Endothelial cell of umbilical vein (primary cell): ENCODE data around the gene PER1. TPM values are rescaled to one million over a fixed set of nuclear protein-coding genes. Genes with fewer than 3 reads are reported as not detected.

Experiments used
- BruUV-seq: library from RNA; stranded (reverse); fragments of 400-500 nt; replicated peaks from 2 replicates; lab custom pipeline; 2021; lab: Mats Ljungman, UMichigan
- CTCF ChIA-PET: fragments of 300-600, 350-600 bp; sonication (Branson Sonifier 250); formaldehyde crosslinking; loops from one replicate; lab custom pipeline; 2021; ENCODE audit warnings: antibody characterized with exemption, inconsistent platforms; lab: Charles Lee
- POLR2A ChIA-PET: fragments of 300-600, 350-600 bp; sonication (Branson Sonifier 250); formaldehyde crosslinking; loops from one replicate; lab custom pipeline; 2021; ENCODE audit warnings: antibody characterized with exemption, inconsistent platforms; lab: Charles Lee
- DNase-seq: peaks from one replicate; pipeline ENCODE4 v3.0.0-alpha.2; 2011; ENCODE audit warnings: low read depth, low spot score
- FAIRE-seq: peaks from 2 replicates; lab custom pipeline; 2011; peaks lifted over from hg19 to GRCh38; lab: Jason Lieb, UNC
- H2AFZ ChIP-seq: 2 replicates; pipeline ENCODE4 v1.6.0; 2012; ENCODE audit warnings: low read depth, low read length, control low read depth, inconsistent platforms
- H3K27ac ChIP-seq: 2 replicates; pipeline ENCODE4 v1.5.1; 2011; ENCODE audit warnings: low read depth, mild to moderate bottlenecking, control low read depth, low read length, moderate library complexity; ENCODE audit not compliant: insufficient read depth
- H3K27me3 ChIP-seq, 2 experiments: 2 replicates each; pipeline versions ENCODE4 v1.6.0 to v1.6.1; 2011; ENCODE audit warnings: low read length in 2 of 2, mixed read lengths in 1 of 2; ENCODE audit not compliant: control insufficient read depth in 2 of 2, insufficient read depth in 2 of 2
- H3K36me3 ChIP-seq, 2 experiments: 2 replicates in 1 of 2; 3 replicates in 1 of 2; pipeline ENCODE4 v1.5.1; 2011; ENCODE audit warnings: low read length in 2 of 2, mild to moderate bottlenecking in 1 of 2, moderate library complexity in 1 of 2; ENCODE audit not compliant: control insufficient read depth in 2 of 2, insufficient read depth in 2 of 2; ENCODE audit errors: extremely low read depth in 1 of 2
- H3K4me1 ChIP-seq: 3 replicates; pipeline ENCODE4 v1.5.1; 2011; ENCODE audit warnings: mild to moderate bottlenecking, low read length; ENCODE audit not compliant: control insufficient read depth, insufficient read depth; ENCODE audit errors: extremely low read depth
- H3K4me2 ChIP-seq: 2 replicates; pipeline ENCODE4 v1.6.1; 2011; ENCODE audit warnings: low read length, control low read depth, mixed read lengths; ENCODE audit not compliant: insufficient read depth
- H3K4me3 ChIP-seq, 3 experiments: fragments of 200-600 bp in 1 of 3; sonication (generic), shearing (Covaris generic) in 1 of 3; replicated peaks in 1 of 3; 2 replicates each; pipeline ENCODE4 v1.5.1; 2011 to 2016; ENCODE audit warnings: control low read depth in 3 of 3, low read length in 3 of 3, mild to moderate bottlenecking in 2 of 3, inconsistent platforms in 1 of 3, low read depth in 1 of 3, moderate library complexity in 1 of 3; ENCODE audit not compliant: insufficient read depth in 1 of 3
- H3K79me2 ChIP-seq: 2 replicates; pipeline ENCODE4 v1.6.0; 2012; ENCODE audit warnings: low read length, inconsistent platforms; ENCODE audit not compliant: control insufficient read depth, insufficient read depth
- H3K9ac ChIP-seq: replicated peaks from 2 replicates; pipeline ENCODE3; 2011; ENCODE audit warnings: low read length, control low read depth; ENCODE audit not compliant: insufficient read depth; ENCODE audit errors: extremely low read depth
- H3K9me1 ChIP-seq: replicated peaks from 3 replicates; pipeline ENCODE4 v1.6.0; 2011; ENCODE audit warnings: mild to moderate bottlenecking, low read length; ENCODE audit not compliant: control insufficient read depth, insufficient read depth; ENCODE audit errors: extremely low read depth
- H3K9me3 ChIP-seq: replicated peaks from 2 replicates; pipeline ENCODE4 v1.5.1; 2012; ENCODE audit warnings: low read length, inconsistent platforms; ENCODE audit not compliant: control insufficient read depth, insufficient read depth
- H4K20me1 ChIP-seq: replicated peaks from 2 replicates; pipeline ENCODE3; 2011; ENCODE audit warnings: mild to moderate bottlenecking, low read length; ENCODE audit not compliant: control insufficient read depth, insufficient read depth; ENCODE audit errors: extremely low read depth
- CTCF ChIP-seq, 2 donors: IDR thresholded peaks; 1 replicate in 1 of 2; 2 replicates in 1 of 2; pipeline ENCODE4 v1.5.1; 2011; ENCODE audit warnings: low read length in 2 of 2, mild to moderate bottlenecking in 2 of 2, moderate library complexity in 2 of 2, control low read depth in 1 of 2, inconsistent platforms in 1 of 2, low read depth in 1 of 2; ENCODE audit not compliant: insufficient read depth in 1 of 2; ENCODE audit errors: extremely low read depth in 1 of 2
- EZH2 ChIP-seq: IDR thresholded peaks from 2 replicates; pipeline ENCODE4 v1.6.1; 2012; ENCODE audit warnings: borderline replicate concordance, low read depth, mild to moderate bottlenecking, moderate library complexity, low read length, inconsistent platforms; ENCODE audit not compliant: severe bottlenecking
- FOS ChIP-seq: IDR thresholded peaks from 2 replicates; pipeline ENCODE4 v1.6.1; 2011; ENCODE audit warnings: mild to moderate bottlenecking, low read length, moderate library complexity, borderline replicate concordance; ENCODE audit not compliant: insufficient read depth
- GATA2 ChIP-seq: IDR thresholded peaks from 2 replicates; pipeline ENCODE4 v1.7.0; 2011; ENCODE audit warnings: low read depth, mild to moderate bottlenecking, moderate library complexity, mixed read lengths, low read length; ENCODE audit not compliant: insufficient read length, insufficient read depth
- JUN ChIP-seq: IDR thresholded peaks from 2 replicates; pipeline ENCODE4 v1.6.1; 2011; ENCODE audit warnings: borderline replicate concordance, low read depth; ENCODE audit not compliant: insufficient read length, insufficient read depth
- MAX ChIP-seq: IDR thresholded peaks from 2 replicates; pipeline ENCODE4 v1.6.1; 2011; ENCODE audit not compliant: insufficient read depth, insufficient read length
- MYC ChIP-seq: IDR thresholded peaks from one replicate; pipeline ENCODE4 v1.6.1; 2011; ENCODE audit warnings: mild to moderate bottlenecking, low read depth, low read length
- POLR2A ChIP-seq: IDR thresholded peaks from 2 replicates; pipeline ENCODE4 v1.6.1; 2012; ENCODE audit warnings: low read depth, mild to moderate bottlenecking, control low read depth, low read length
- POLR2AphosphoS5 ChIP-seq: IDR thresholded peaks from 2 replicates; pipeline ENCODE4 v1.6.1; 2012; ENCODE audit warnings: low read depth, mild to moderate bottlenecking, control low read depth, low read length, moderate library complexity; ENCODE audit not compliant: insufficient read depth
- dilution Hi-C: fragments of 300-500 bp; cut with MboI; formaldehyde crosslinking; loops from one replicate; pipeline ENCODE4 v1.15.0; 2019; ENCODE audit warnings: low sequenced_read_pairs; ENCODE audit not compliant: extremely low pct_ligation_motif_present
- intact Hi-C: fragments of 100-400 bp; cut with micrococcal nuclease; formaldehyde crosslinking; loops from one replicate; pipeline ENCODE4 v1.10.0; 2022
- polyA plus RNA-seq, 4 experiments: library from polyadenylated mRNA; depleted of rRNA in 3 of 4; stranded (reverse) in 3 of 4; unstranded in 1 of 4; fragments of >200 nt; gene quantifications; 2 replicates each; pipeline versions ENCODE4 v1.2.1 to v1.2.3, GENCODE V29; 2011 to 2012; ENCODE audit warnings: missing spikeins in 1 of 4
- total RNA-seq: library from RNA; stranded (reverse); gene quantifications from 2 replicates; pipeline ENCODE4 v1.2.3, GENCODE V29; 2021

PER1 gene
- total and polyA plus RNA-seq, 2 donors (not counting 3 experiments of a cell fraction or from before 2014, with no cell fraction given) = 12.1 to 32.1 TPM

GRCh38 chr17:8141741-8142140 is 10.5 kb downstream of the PER1 start:
- no peaks in the 10 kb centered on the region for H3K27me3 ChIP-seq
- ChIA-PET CTCF (interaction anchor here (3.4 to 5.6 kb wide), 2 partner anchors 9 to 17 kb away, joined by 28 to 72 read pairs; partner anchors contain the start of gene PER1), POLR2A (interaction anchor here (0.8 kb wide), 1 partner anchor 31 kb away, joined by 3 read pairs; no protein-coding TSS in a partner anchor)
- peaks cover 14% of the 10 kb centered on the region for H3K4me1 ChIP-seq
- no TSS peak for BruUV-seq
- dilution Hi-C loops = no loop called here
- FAIRE-seq (no peak), DNase-seq (no peak)
- H4K20me1 ChIP-seq = no peaks in the 10 kb centered on the region
- no peak overlapping the region for H3K4me3 ChIP-seq
- H2AFZ ChIP-seq = no peak overlapping the region
- H3K27ac ChIP-seq = no peak overlapping the region
- no peaks in the 10 kb centered on the region for H3K9me3 ChIP-seq
- intact Hi-C loops = no loop called here
- no peak for TF ChIP-seq JUN
- TF ChIP-seq POLR2A = no peak
- no peak for TF ChIP-seq FOS
- TF ChIP-seq EZH2 = no peak
- TF ChIP-seq MAX = no peak
- TF ChIP-seq MYC = no peak
- no peak for TF ChIP-seq CTCF (IDR thresholded peaks at IDR 0.05; ENCODE audit: extremely low read depth in 1 of 2, insufficient read depth in 1 of 2, low read depth in 1 of 2, low read length in 2 of 2)
- TF ChIP-seq GATA2 = no peak
- TF ChIP-seq POLR2AphosphoS5 = no peak
- no peak overlapping the region for H3K4me2 ChIP-seq
- H3K36me3 ChIP-seq = peaks cover 0 to 48% of the 10 kb centered on the region in 2 experiments
- H3K79me2 ChIP-seq = no peaks in the 10 kb centered on the region
- no peaks in the 10 kb centered on the region for H3K9me1 ChIP-seq
- H3K9ac ChIP-seq = no peak overlapping the region
